ENCODE data around the gene LCMT1.
"Not testable (repeated sequence)": the region's sequence is repeated elsewhere in the genome, so short reads cannot be mapped to it uniquely, and the experiment has no call there.

The LCMT1 gene

GRCh38 chr16:25155553-25156460, 44.3 kb downstream of the LCMT1 start:
- Mint-ChIP-seq H3K36me3 (peaks cover 15% of the 10 kb centered on the region), H3K27ac (peak overlapping the region; percentile 87), H3K4me1 (peaks cover 17% of the 10 kb centered on the region), H3K9me3 (no peaks in the 10 kb centered on the region), H3K27me3 (no peaks in the 10 kb centered on the region), H3K4me3 (peak overlapping the region; percentile 1)

GRCh38 chr16:25157271-25157875, 45.8 kb downstream of the LCMT1 start:
- H3K9me3 Mint-ChIP-seq: no peaks in the 10 kb centered on the region
- peaks cover 17% of the 10 kb centered on the region for H3K4me1 Mint-ChIP-seq
- no peaks in the 10 kb centered on the region for H3K27me3 Mint-ChIP-seq
- H3K27ac Mint-ChIP-seq: no peak overlapping the region
- no peak overlapping the region for H3K4me3 Mint-ChIP-seq
- H3K36me3 Mint-ChIP-seq: peaks cover 20% of the 10 kb centered on the region

- Mint-ChIP-seq H3K9me3 (no peaks in the 10 kb centered on the region), H3K36me3 (peaks cover 16% of the 10 kb centered on the region), H3K4me1 (peaks cover 17% of the 10 kb centered on the region), H3K27me3 (no peaks in the 10 kb centered on the region), H3K4me3 (no peak overlapping the region), H3K27ac (peak overlapping the region; percentile 43)
Observed at GRCh38 chr16:25158401-25158800, 46.9 kb downstream of the LCMT1 start.

GRCh38 chr16:25161753-25162367, 50.3 kb downstream of the LCMT1 start:
- no peak overlapping the region for H3K27ac Mint-ChIP-seq
- H3K4me3 Mint-ChIP-seq: no peak overlapping the region
- no peaks in the 10 kb centered on the region for H3K27me3 Mint-ChIP-seq
- no peaks in the 10 kb centered on the region for H3K9me3 Mint-ChIP-seq
- peaks cover 19% of the 10 kb centered on the region for H3K36me3 Mint-ChIP-seq
- H3K4me1 Mint-ChIP-seq: no peaks in the 10 kb centered on the region

- Mint-ChIP-seq H3K4me3 (no peak overlapping the region), H3K27me3 (no peaks in the 10 kb centered on the region), H3K27ac (no peak overlapping the region), H3K4me1 (no peaks in the 10 kb centered on the region), H3K9me3 (no peaks in the 10 kb centered on the region), H3K36me3 (peaks cover 17% of the 10 kb centered on the region)
Observed at GRCh38 chr16:25163683-25164082, 52.1 kb downstream of the LCMT1 start.

DNA sequence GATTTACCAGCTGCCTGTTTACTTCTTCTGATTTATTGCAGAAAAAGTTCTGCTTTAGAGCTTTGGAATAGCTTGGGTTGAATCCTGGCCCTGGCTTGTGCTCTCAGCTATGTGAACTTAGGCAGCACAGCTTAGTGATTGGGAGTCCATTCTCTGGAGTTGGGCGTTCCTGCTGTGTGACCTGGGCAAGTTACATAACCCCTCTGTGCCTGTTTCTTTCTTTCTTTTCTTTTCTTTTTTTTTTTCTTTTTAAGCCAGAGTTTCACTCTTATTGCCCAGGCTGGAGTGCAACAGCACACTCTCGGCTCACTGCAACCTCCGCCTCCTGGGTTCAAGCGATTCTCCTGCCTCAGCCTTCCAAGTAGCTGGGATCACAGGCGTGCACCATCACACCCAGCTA, 53.7 kb downstream of the LCMT1 start:
- H3K9me3 Mint-ChIP-seq: no peaks in the 10 kb centered on the region
- no peak overlapping the region for H3K27ac Mint-ChIP-seq
- H3K36me3 Mint-ChIP-seq: peaks cover 22% of the 10 kb centered on the region
- H3K27me3 Mint-ChIP-seq: no peaks in the 10 kb centered on the region
- no peaks in the 10 kb centered on the region for H3K4me1 Mint-ChIP-seq
- H3K4me3 Mint-ChIP-seq: no peak overlapping the region

DNA sequence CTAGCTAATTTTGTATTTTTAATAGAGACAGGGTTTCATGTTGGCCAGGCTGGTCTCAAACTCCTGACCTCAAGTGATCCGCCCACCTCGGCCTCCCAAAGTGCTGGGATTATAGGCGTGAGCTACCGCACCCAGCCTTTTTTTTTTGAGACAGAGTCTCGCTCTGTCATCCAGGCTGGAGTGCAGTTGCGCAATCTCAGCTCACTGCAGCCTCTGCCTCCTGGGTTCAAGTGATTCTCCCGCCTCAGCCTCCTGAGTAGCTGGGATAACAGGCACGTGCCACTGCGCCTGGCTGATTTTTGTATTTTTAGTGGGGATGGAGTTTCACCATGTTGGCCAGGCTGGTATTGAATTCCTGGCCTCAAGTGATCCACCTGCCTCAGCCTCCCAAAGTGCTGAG, 56.4 kb downstream of the LCMT1 start:
- H3K27ac Mint-ChIP-seq, H3K4me3 Mint-ChIP-seq, H3K4me1 Mint-ChIP-seq, H3K9me3 Mint-ChIP-seq, H3K27me3 Mint-ChIP-seq: not testable (repeated sequence)
- H3K36me3 Mint-ChIP-seq: peaks cover 20% of the 10 kb centered on the region

DNA sequence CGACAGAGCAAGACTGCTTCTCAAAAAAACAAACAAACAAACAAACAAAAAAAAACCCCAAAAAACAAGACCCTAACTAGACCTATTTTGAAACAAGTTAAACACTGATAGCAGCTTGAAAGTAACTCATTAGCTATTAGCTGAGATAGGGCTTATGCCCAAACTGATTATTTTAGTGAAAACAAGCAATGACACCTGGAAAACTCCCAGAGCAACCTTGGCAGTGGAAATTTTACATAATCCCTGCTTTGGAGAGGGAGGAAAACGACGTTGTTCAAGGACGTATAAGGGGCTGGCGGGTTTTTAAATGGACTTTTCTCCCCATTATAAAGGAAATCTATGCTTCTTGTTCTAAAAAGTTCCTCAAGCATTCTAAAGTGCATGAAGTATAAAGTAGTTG, 59.8 kb downstream of the LCMT1 start:
- Mint-ChIP-seq H3K27me3 (no peaks in the 10 kb centered on the region), H3K4me3 (no peak overlapping the region), H3K36me3 (peaks cover 23% of the 10 kb centered on the region), H3K9me3 (no peaks in the 10 kb centered on the region), H3K4me1 (no peaks in the 10 kb centered on the region), H3K27ac (peak overlapping the region; percentile 26)

DNA sequence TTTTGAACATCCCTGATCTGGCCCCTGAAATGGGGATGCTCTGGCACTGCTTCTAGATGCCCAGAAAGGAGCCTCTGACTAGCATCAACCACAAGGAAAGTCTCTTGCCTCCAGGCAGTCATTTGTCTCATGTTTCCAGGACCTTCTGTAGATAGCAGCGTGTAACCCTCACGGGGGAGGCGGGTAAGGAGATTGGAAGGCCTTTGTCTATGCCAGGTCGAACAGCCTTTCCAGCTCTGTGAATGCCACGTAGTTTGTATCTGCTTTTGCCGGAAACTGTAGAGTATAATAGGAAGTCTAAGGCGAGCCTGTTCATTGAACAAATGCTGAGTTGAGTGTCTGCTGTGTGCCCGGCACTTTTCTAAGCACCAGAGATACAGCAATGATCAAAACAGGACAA, 61.3 kb downstream of the LCMT1 start:
- Mint-ChIP-seq H3K4me1 (no peaks in the 10 kb centered on the region), H3K27ac (no peak overlapping the region), H3K27me3 (no peaks in the 10 kb centered on the region), H3K9me3 (no peaks in the 10 kb centered on the region), H3K4me3 (no peak overlapping the region), H3K36me3 (peaks cover 18% of the 10 kb centered on the region)

DNA sequence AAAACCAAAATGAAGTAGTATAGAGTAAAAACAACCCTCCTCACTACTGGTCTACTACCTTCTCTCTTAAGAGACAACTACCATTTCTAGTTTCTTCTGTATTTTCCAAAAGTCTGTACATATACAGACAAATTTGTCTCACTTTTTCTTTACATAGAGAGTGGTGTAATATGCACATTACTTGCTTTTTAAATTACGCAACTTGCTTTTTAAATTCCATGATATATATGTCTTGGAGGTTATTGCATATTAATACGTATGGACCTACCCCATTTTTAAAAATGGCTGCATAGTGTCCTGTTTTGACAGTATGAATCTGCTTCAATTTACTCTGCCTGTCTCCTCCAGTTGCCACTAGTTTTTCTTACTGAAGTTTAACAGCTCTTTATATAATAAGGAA, 62.7 kb downstream of the LCMT1 start:
- Mint-ChIP-seq H3K4me1 (no peaks in the 10 kb centered on the region), H3K9me3 (no peaks in the 10 kb centered on the region), H3K36me3 (peaks cover 25% of the 10 kb centered on the region), H3K4me3 (no peak overlapping the region), H3K27me3 (no peaks in the 10 kb centered on the region), H3K27ac (no peak overlapping the region)

DNA sequence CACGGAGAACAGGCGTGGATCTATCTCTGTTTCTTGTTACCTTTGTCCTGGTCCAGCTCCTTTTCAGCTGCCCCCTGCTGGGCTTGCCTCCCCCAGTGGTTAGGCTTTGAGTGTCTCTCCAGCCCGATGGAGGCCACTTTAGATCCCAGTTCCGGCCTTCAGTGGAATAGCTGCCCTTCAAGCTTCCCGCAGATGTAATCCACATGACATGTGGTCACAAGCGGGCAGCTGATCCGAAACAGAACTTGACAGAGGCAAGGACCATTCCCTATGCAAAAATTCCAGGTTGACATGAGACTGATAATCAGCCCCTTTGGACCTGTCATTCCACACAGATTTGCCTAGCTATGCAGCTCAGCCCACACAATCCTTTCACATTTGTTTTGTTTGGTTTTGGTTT, 64.6 kb downstream of the LCMT1 start:
- Mint-ChIP-seq H3K4me1 (no peaks in the 10 kb centered on the region), H3K36me3 (peaks cover 16% of the 10 kb centered on the region), H3K27ac (no peak overlapping the region), H3K9me3 (no peaks in the 10 kb centered on the region), H3K4me3 (no peak overlapping the region), H3K27me3 (no peaks in the 10 kb centered on the region)

DNA sequence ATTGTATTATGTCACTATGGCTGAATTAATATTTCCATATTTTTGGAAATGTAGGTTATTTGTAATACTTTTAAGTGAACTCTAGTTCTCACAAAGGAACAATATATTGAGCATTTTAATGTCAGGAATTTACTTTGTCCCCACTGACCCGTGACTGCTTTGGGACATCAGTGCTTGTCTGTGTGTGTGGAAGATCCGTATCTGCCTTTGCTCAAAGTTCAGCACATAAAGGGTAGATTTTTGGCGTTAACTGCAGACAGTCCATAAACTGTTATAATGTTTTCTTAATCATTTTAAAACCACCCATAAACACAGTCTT, 65.9 kb downstream of the LCMT1 start:
- Mint-ChIP-seq H3K9me3 (no peaks in the 10 kb centered on the region), H3K27ac (no peak overlapping the region), H3K4me3 (no peak overlapping the region), H3K4me1 (no peaks in the 10 kb centered on the region), H3K36me3 (peaks cover 16% of the 10 kb centered on the region), H3K27me3 (no peaks in the 10 kb centered on the region)

- Mint-ChIP-seq H3K9me3 (no peaks in the 10 kb centered on the region), H3K4me1 (no peaks in the 10 kb centered on the region), H3K27ac (no peak overlapping the region), H3K27me3 (no peaks in the 10 kb centered on the region), H3K4me3 (no peak overlapping the region), H3K36me3 (peaks cover 16% of the 10 kb centered on the region)
Observed at GRCh38 chr16:25177831-25178688, 66.5 kb downstream of the LCMT1 start.

GRCh38 chr16:25181236-25181635, 69.7 kb downstream of the LCMT1 start:
- not testable (repeated sequence) for H3K36me3 Mint-ChIP-seq, H3K4me1 Mint-ChIP-seq, H3K27me3 Mint-ChIP-seq, H3K9me3 Mint-ChIP-seq, H3K4me3 Mint-ChIP-seq, H3K27ac Mint-ChIP-seq

- H3K27ac Mint-ChIP-seq: no peak overlapping the region
- H3K27me3 Mint-ChIP-seq: no peaks in the 10 kb centered on the region
- H3K36me3 Mint-ChIP-seq: no peaks in the 10 kb centered on the region
Observed at GRCh38 chr16:25184771-25185170, 73.2 kb downstream of the LCMT1 start.

DNA sequence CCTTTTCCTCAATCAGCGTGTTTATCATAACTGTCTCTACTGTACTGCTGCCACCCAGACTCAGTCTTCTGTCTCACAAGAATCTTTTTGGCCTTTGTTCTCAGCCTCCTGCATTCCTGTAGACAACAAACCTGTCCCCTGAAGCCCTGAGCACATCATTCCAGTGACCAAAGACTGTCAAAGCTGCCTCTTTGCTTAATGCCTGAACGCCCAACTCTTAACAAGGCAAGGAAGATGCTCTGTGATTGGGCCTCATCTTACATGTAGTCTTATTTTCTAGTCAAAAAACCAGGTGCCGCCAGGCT, 75.9 kb downstream of the LCMT1 start:
- H3K27me3 Mint-ChIP-seq: no peaks in the 10 kb centered on the region
- no peak overlapping the region for H3K4me3 Mint-ChIP-seq
- H3K9me3 Mint-ChIP-seq: no peaks in the 10 kb centered on the region
- no peaks in the 10 kb centered on the region for H3K4me1 Mint-ChIP-seq
- no peaks in the 10 kb centered on the region for H3K36me3 Mint-ChIP-seq
- H3K27ac Mint-ChIP-seq: no peak overlapping the region

More at GRCh38 chr16:25184771-25185170, 73.2 kb downstream of the LCMT1 start:
- H3K9me3 Mint-ChIP-seq: no peaks in the 10 kb centered on the region
- H3K4me1 Mint-ChIP-seq: no peaks in the 10 kb centered on the region
- no peak overlapping the region for H3K4me3 Mint-ChIP-seq

Measured in activated naive CD4-positive, alpha-beta T cell treated with anti-CD3 and anti-CD28 coated beads, Interleukin-2, amount 50 U/mL, for 24 hours (primary cell).